B cell (primary cell): ENCODE measurements around the gene GALM. TPM values are rescaled to one million over a fixed set of nuclear protein-coding genes. Genes with fewer than 3 reads are reported as not detected.

Source experiments
- ATAC-seq: fragments of 200-7000 bp; cut with Tn5 transposase; one replicate; pipeline ENCODE4 v1.10.0; 2021; ENCODE audit warnings: low read depth, mild to moderate bottlenecking, moderate number of reproducible peaks, moderate library complexity
- CTCF ChIA-PET: fragments of 350-600 bp; sonication (Branson Sonifier 250); formaldehyde crosslinking; loops from one replicate; lab custom pipeline; 2021; ENCODE audit warnings: antibody characterized with exemption, inconsistent platforms; lab: Charles Lee
- POLR2A ChIA-PET: fragments of 350-600 bp; sonication (Branson Sonifier 250); formaldehyde crosslinking; loops from one replicate; lab custom pipeline; 2021; ENCODE audit warnings: antibody characterized with exemption; lab: Charles Lee
- DNase-seq: peaks from one replicate; pipeline ENCODE4 v3.0.0; 2013
- H2AFZ ChIP-seq: 2 replicates; pipeline ENCODE4 v1.6.1; 2012; ENCODE audit warnings: mild to moderate bottlenecking, low read depth, low read length; ENCODE audit not compliant: insufficient read depth, poor library complexity, severe bottlenecking
- H3K27ac ChIP-seq, 2 donors: 1 replicate in 1 of 2; 2 replicates in 1 of 2; pipeline ENCODE4 v1.5.1; 2012 to 2013; ENCODE audit warnings: low read length in 2 of 2, mild to moderate bottlenecking in 2 of 2, moderate library complexity in 1 of 2
- H3K27me3 ChIP-seq, 4 experiments: fragments of 200-600 bp in 1 of 4; sonication (generic) in 1 of 4; replicated peaks in 1 of 4; 1 replicate in 2 of 4; 2 replicates in 2 of 4; pipeline versions ENCODE4 v1.6.1 to v1.7.0; 2013 to 2016; ENCODE audit warnings: low read length in 3 of 4, mild to moderate bottlenecking in 2 of 4, mixed read lengths in 1 of 4, moderate library complexity in 1 of 4; ENCODE audit not compliant: insufficient read depth in 4 of 4, control insufficient read depth in 3 of 4; ENCODE audit errors: control extremely low read depth in 1 of 4
- H3K36me3 ChIP-seq, 2 experiments: replicated peaks in 1 of 2; 1 replicate in 1 of 2; 2 replicates in 1 of 2; pipeline versions ENCODE4 v1.6.1 to v1.7.1; 2013; ENCODE audit warnings: low read length in 1 of 2; ENCODE audit not compliant: insufficient read depth in 2 of 2, control insufficient read depth in 1 of 2; ENCODE audit errors: control extremely low read depth in 1 of 2, extremely low read depth in 1 of 2
- H3K4me1 ChIP-seq, 2 donors: fragments of 200-600 bp in 1 of 2; sonication (generic) in 1 of 2; 1 replicate in 1 of 2; 2 replicates in 1 of 2; pipeline versions ENCODE4 v1.5.1 to v1.6.1; 2013 to 2017; ENCODE audit warnings: low read length in 2 of 2; ENCODE audit not compliant: control insufficient read depth in 2 of 2, insufficient read depth in 2 of 2
- H3K4me2 ChIP-seq: replicated peaks from 2 replicates; pipeline ENCODE3; 2012; ENCODE audit warnings: mild to moderate bottlenecking, low read depth, low read length; ENCODE audit not compliant: poor library complexity, severe bottlenecking
- H3K4me3 ChIP-seq, 5 experiments: fragments of 200-600 bp in 1 of 5; sonication (generic) in 1 of 5; 1 replicate in 3 of 5; 2 replicates in 2 of 5; pipeline versions ENCODE4 v1.5.1 to v1.7.0; 2011 to 2016; ENCODE audit warnings: low read length in 4 of 5, mild to moderate bottlenecking in 4 of 5, low read depth in 2 of 5, control low read depth in 1 of 5, moderate library complexity in 1 of 5; ENCODE audit not compliant: insufficient read depth in 1 of 5; ENCODE audit errors: control extremely low read depth in 1 of 5, extremely low read depth in 1 of 5
- H3K79me2 ChIP-seq: fragments of 200-600 bp; sonication (generic); one replicate; pipeline ENCODE4 v1.6.0; 2016; ENCODE audit warnings: low read length; ENCODE audit not compliant: control insufficient read depth, insufficient read depth
- H3K9ac ChIP-seq: fragments of 200-600 bp; sonication (generic); 2 replicates; pipeline ENCODE4 v1.6.1; 2017; ENCODE audit warnings: mild to moderate bottlenecking, low read length, moderate library complexity
- H3K9me3 ChIP-seq, 3 donors: one replicate each; pipeline versions ENCODE4 v1.6.1 to v1.7.1; 2013; ENCODE audit warnings: low read length in 2 of 3; ENCODE audit not compliant: control insufficient read depth in 2 of 3, insufficient read depth in 1 of 3; ENCODE audit errors: control extremely low read depth in 1 of 3
- H4K20me1 ChIP-seq: 2 replicates; pipeline ENCODE4 v1.6.0; 2012; ENCODE audit warnings: mild to moderate bottlenecking, low read length; ENCODE audit not compliant: insufficient read depth, control insufficient read depth, poor library complexity, severe bottlenecking
- H3K27ac Mint-ChIP-seq: one replicate; pipeline ENCODE4 v1.8.0; 2021; ENCODE audit warnings: mixed read lengths
- H3K27me3 Mint-ChIP-seq: one replicate; pipeline ENCODE4 v1.8.0; 2021; ENCODE audit warnings: mixed read lengths
- H3K4me1 Mint-ChIP-seq: one replicate; pipeline ENCODE4 v1.8.0; 2021; ENCODE audit warnings: mixed read lengths
- H3K4me3 Mint-ChIP-seq: one replicate; pipeline ENCODE4 v1.8.0; 2021; ENCODE audit warnings: mixed read lengths
- H3K9me3 Mint-ChIP-seq: one replicate; pipeline ENCODE4 v1.8.0; 2022; ENCODE audit warnings: mixed read lengths; ENCODE audit not compliant: insufficient read depth
- CTCF ChIP-seq: fragments of 200-600 bp; IDR thresholded peaks from one replicate; pipeline ENCODE4 v1.8.0; 2022; ENCODE audit warnings: antibody characterized with exemption, mild to moderate bottlenecking
- EZH2 ChIP-seq: IDR thresholded peaks from 2 replicates; pipeline ENCODE4 v1.6.1; 2012; ENCODE audit warnings: borderline replicate concordance, low read depth, mild to moderate bottlenecking, moderate library complexity, low read length; ENCODE audit not compliant: insufficient read depth, poor library complexity, severe bottlenecking
- WGBS: methylation state at CpG from one replicate; pipeline ENCODE4 v1.1.5; 2013; ENCODE audit warnings: missing lambda C conversion rate; ENCODE audit not compliant: insufficient coverage; 5-methylcytosine and 5-hydroxymethylcytosine counted together
- intact Hi-C: fragments of 100-400 bp; cut with micrococcal nuclease; formaldehyde crosslinking; loops from one replicate; pipeline ENCODE4 v1.10.0; 2022
- polyA plus RNA-seq: library from polyadenylated mRNA; depleted of rRNA; stranded (reverse); fragments of >200 nt; gene quantifications from 2 replicates; pipeline ENCODE4 v1.2.3, GENCODE V29; 2012
- total RNA-seq, 2 donors: library from RNA; stranded (reverse); fragments of 120-200 nt in 1 of 2; gene quantifications; 1 replicate in 1 of 2; 2 replicates in 1 of 2; pipeline versions ENCODE4 v1.2.3 to v1.2.4, GENCODE V29; 2013 to 2022

Gene GALM
- total and polyA plus RNA-seq, 2 donors (not counting 1 experiment from before 2014, with no cell fraction given) = 5.1 to 9.7 TPM

- Histone ChIP-seq H3K4me2 (no peak overlapping the region), H3K79me2 (no peaks in the 10 kb centered on the region), H3K4me1 (peaks cover 5% of the 10 kb centered on the region in 2 donors), H3K9me3 (peaks cover 0 to 7% (median 0%) of the 10 kb centered on the region in 3 donors), H2AFZ (no peak overlapping the region), H3K27me3 (no peaks in the 10 kb centered on the region), H3K36me3 (peaks cover 0 to 5% of the 10 kb centered on the region in 2 experiments), H3K9ac (no peak overlapping the region), H3K27ac (no peak overlapping the region), H4K20me1 (no peaks in the 10 kb centered on the region), H3K4me3 (no peak overlapping the region)
- TF ChIP-seq CTCF (no peak), EZH2 (no peak)
- no peaks in the 10 kb centered on the region for H3K27me3 Mint-ChIP-seq
- DNase-seq (no peak), ATAC-seq (no peak)
- ChIA-PET CTCF (no interaction called here), POLR2A (no interaction called here)
- WGBS = 96% methylated on average over 4 of the region's 6 CpGs
- peaks cover 9% of the 10 kb centered on the region for H3K4me1 Mint-ChIP-seq
- intact Hi-C loops = no loop called here
- no peak overlapping the region for H3K4me3 Mint-ChIP-seq
- no peak overlapping the region for H3K27ac Mint-ChIP-seq
- H3K9me3 Mint-ChIP-seq = peaks cover 7% of the 10 kb centered on the region
Observed at GRCh38 chr2:38716185-38716584, 50.3 kb downstream of the GALM start.

DNA sequence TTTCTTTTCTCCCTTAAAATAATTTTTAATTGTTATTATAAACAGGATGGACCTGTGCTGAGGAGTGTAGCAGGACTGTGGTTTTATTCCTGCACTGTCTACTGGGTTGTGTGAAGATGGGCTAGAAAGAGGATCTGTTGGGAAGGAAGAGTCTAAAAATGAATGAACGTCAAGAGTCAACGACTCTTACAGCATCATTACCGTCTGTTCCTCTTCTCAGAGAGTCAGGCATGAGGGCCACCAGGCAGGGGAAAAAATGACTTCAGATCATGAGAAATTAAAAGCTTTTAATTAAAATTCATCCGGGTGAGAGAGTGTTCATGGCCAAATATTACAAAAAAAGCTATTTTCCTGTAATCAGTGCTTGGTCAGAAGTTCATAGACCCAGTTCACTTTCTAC lies 52.7 kb downstream of the GALM start:
- Mint-ChIP-seq H3K9me3 (peaks cover 3% of the 10 kb centered on the region), H3K27ac (no peak overlapping the region)
- peaks cover 0 to 5% of the 10 kb centered on the region in 2 experiments for H3K36me3 ChIP-seq

More for the DNA sequence above, 52.7 kb downstream of the GALM start:
- no peak for TF ChIP-seq EZH2
- no peak for TF ChIP-seq CTCF
- no peaks in the 10 kb centered on the region for H3K27me3 Mint-ChIP-seq
- Histone ChIP-seq H3K4me2 (no peak overlapping the region), H3K4me1 (peaks cover 11% of the 10 kb centered on the region in 2 donors), H3K4me3 (no peak overlapping the region), H3K9ac (no peak overlapping the region), H3K9me3 (peaks cover 0 to 7% (median 0%) of the 10 kb centered on the region in 3 donors), H2AFZ (no peak overlapping the region), H3K79me2 (no peaks in the 10 kb centered on the region), H3K27ac (no peak overlapping the region), H3K27me3 (no peaks in the 10 kb centered on the region), H4K20me1 (no peaks in the 10 kb centered on the region)
- WGBS = no CpG with 5 or more reads among the region's 4 CpGs
- intact Hi-C loops = no loop called here
- CTCF ChIA-PET = no interaction called here
- ATAC-seq (no peak), DNase-seq (no peak)
- no peak overlapping the region for H3K4me3 Mint-ChIP-seq
- POLR2A ChIA-PET = interaction anchor here (0.7 kb wide), 1 partner anchor 13 kb away, joined by 9 read pairs; no protein-coding TSS in a partner anchor
- H3K4me1 Mint-ChIP-seq = peaks cover 21% of the 10 kb centered on the region
